ENCODE measurements around the gene IL9.
"Not testable (repeated sequence)": the region's sequence is repeated elsewhere in the genome, so short reads cannot be mapped to it uniquely, and the experiment has no call there.

IL9 gene

GRCh38 chr5:135859641-135860040, 36.0 kb downstream of the IL9 start:
- Histone ChIP-seq H3K27ac (ENCODE audit: insufficient read depth, low read depth, low read length, poor library complexity, severe bottlenecking) (no peak overlapping the region), H3K4me3 (ENCODE audit: insufficient read depth, low read depth, low read length) (no peak overlapping the region), H3K9me3 (ENCODE audit: control insufficient read depth, low read length) (no peaks in the 10 kb centered on the region), H3K4me1 (ENCODE audit: control insufficient read depth, insufficient read depth, low read length) (no peaks in the 10 kb centered on the region), H3K36me3 (ENCODE audit: control insufficient read depth, insufficient read depth, low read length) (no peaks in the 10 kb centered on the region), H3K27me3 (ENCODE audit: control insufficient read depth, insufficient read depth, low read length, poor library complexity, severe bottlenecking) (no peaks in the 10 kb centered on the region)
- 92 to 94% methylated on average over 1 of the region's 1 CpG for WGBS, 2 experiments

GRCh38 chr5:135859186-135859585, 36.5 kb downstream of the IL9 start:
- not testable (repeated sequence) for H3K36me3 ChIP-seq (ENCODE audit: control insufficient read depth, insufficient read depth, low read length); H3K4me1 ChIP-seq (ENCODE audit: control insufficient read depth, insufficient read depth, low read length); H3K9me3 ChIP-seq (ENCODE audit: control insufficient read depth, low read length); H3K27me3 ChIP-seq (ENCODE audit: control insufficient read depth, insufficient read depth, low read length, poor library complexity, severe bottlenecking); H3K27ac ChIP-seq (ENCODE audit: insufficient read depth, low read depth, low read length, poor library complexity, severe bottlenecking); H3K4me3 ChIP-seq (ENCODE audit: insufficient read depth, low read depth, low read length)
- 85% methylated on average over 3 of the region's 3 CpGs for WGBS, 2 experiments

GRCh38 chr5:135857630-135858311, 37.9 kb downstream of the IL9 start:
- H3K27me3 ChIP-seq (ENCODE audit: control insufficient read depth, insufficient read depth, low read length, poor library complexity, severe bottlenecking), result no peaks in the 10 kb centered on the region
- WGBS, 2 experiments, result 93 to 95% methylated on average over 2 of the region's 2 CpGs
- no peaks in the 10 kb centered on the region for H3K9me3 ChIP-seq (ENCODE audit: control insufficient read depth, low read length)
- H3K27ac ChIP-seq (ENCODE audit: insufficient read depth, low read depth, low read length, poor library complexity, severe bottlenecking), result no peak overlapping the region
- no peak overlapping the region for H3K4me3 ChIP-seq (ENCODE audit: insufficient read depth, low read depth, low read length)
- no peaks in the 10 kb centered on the region for H3K36me3 ChIP-seq (ENCODE audit: control insufficient read depth, insufficient read depth, low read length)
- H3K4me1 ChIP-seq (ENCODE audit: control insufficient read depth, insufficient read depth, low read length), result no peaks in the 10 kb centered on the region

GRCh38 chr5:135851915-135852845, 43.5 kb downstream of the IL9 start:
- Histone ChIP-seq H3K9me3 (ENCODE audit: control insufficient read depth, low read length) (no peaks in the 10 kb centered on the region), H3K4me3 (ENCODE audit: insufficient read depth, low read depth, low read length) (no peak overlapping the region), H3K27me3 (ENCODE audit: control insufficient read depth, insufficient read depth, low read length, poor library complexity, severe bottlenecking) (no peaks in the 10 kb centered on the region), H3K27ac (ENCODE audit: insufficient read depth, low read depth, low read length, poor library complexity, severe bottlenecking) (no peak overlapping the region), H3K4me1 (ENCODE audit: control insufficient read depth, insufficient read depth, low read length) (no peaks in the 10 kb centered on the region), H3K36me3 (ENCODE audit: control insufficient read depth, insufficient read depth, low read length) (no peaks in the 10 kb centered on the region)
- 94 to 96% methylated on average over 34 of the region's 34 CpGs for WGBS, 2 experiments

GRCh38 chr5:135851186-135851914, 44.3 kb downstream of the IL9 start:
- Histone ChIP-seq H3K4me3 (ENCODE audit: insufficient read depth, low read depth, low read length) (no peak overlapping the region), H3K9me3 (ENCODE audit: control insufficient read depth, low read length) (no peaks in the 10 kb centered on the region), H3K4me1 (ENCODE audit: control insufficient read depth, insufficient read depth, low read length) (no peaks in the 10 kb centered on the region), H3K27me3 (ENCODE audit: control insufficient read depth, insufficient read depth, low read length, poor library complexity, severe bottlenecking) (no peaks in the 10 kb centered on the region), H3K27ac (ENCODE audit: insufficient read depth, low read depth, low read length, poor library complexity, severe bottlenecking) (no peak overlapping the region), H3K36me3 (ENCODE audit: control insufficient read depth, insufficient read depth, low read length) (no peaks in the 10 kb centered on the region)
- 90 to 91% methylated on average over 24 of the region's 24 CpGs for WGBS, 2 experiments

GRCh38 chr5:135850671-135851070, 45.0 kb downstream of the IL9 start:
- H3K27me3 ChIP-seq (ENCODE audit: control insufficient read depth, insufficient read depth, low read length, poor library complexity, severe bottlenecking), result no peaks in the 10 kb centered on the region
- no peak overlapping the region for H3K27ac ChIP-seq (ENCODE audit: insufficient read depth, low read depth, low read length, poor library complexity, severe bottlenecking)
- WGBS, 2 experiments, result 95 to 96% methylated on average over 6 of the region's 6 CpGs
- no peaks in the 10 kb centered on the region for H3K9me3 ChIP-seq (ENCODE audit: control insufficient read depth, low read length)
- H3K4me1 ChIP-seq (ENCODE audit: control insufficient read depth, insufficient read depth, low read length), result no peaks in the 10 kb centered on the region
- no peak overlapping the region for H3K4me3 ChIP-seq (ENCODE audit: insufficient read depth, low read depth, low read length)
- no peaks in the 10 kb centered on the region for H3K36me3 ChIP-seq (ENCODE audit: control insufficient read depth, insufficient read depth, low read length)

- Histone ChIP-seq H3K4me1 (ENCODE audit: control insufficient read depth, insufficient read depth, low read length) (no peaks in the 10 kb centered on the region), H3K36me3 (ENCODE audit: control insufficient read depth, insufficient read depth, low read length) (no peaks in the 10 kb centered on the region), H3K9me3 (ENCODE audit: control insufficient read depth, low read length) (no peaks in the 10 kb centered on the region), H3K27me3 (ENCODE audit: control insufficient read depth, insufficient read depth, low read length, poor library complexity, severe bottlenecking) (no peaks in the 10 kb centered on the region), H3K27ac (ENCODE audit: insufficient read depth, low read depth, low read length, poor library complexity, severe bottlenecking) (no peak overlapping the region), H3K4me3 (ENCODE audit: insufficient read depth, low read depth, low read length) (no peak overlapping the region)
- 92 to 94% methylated on average over 9 of the region's 9 CpGs for WGBS, 2 experiments
These were observed 45.4 kb downstream of the IL9 start for GRCh38 chr5:135850231-135850630.

- Histone ChIP-seq H3K27ac (ENCODE audit: insufficient read depth, low read depth, low read length, poor library complexity, severe bottlenecking) (no peak overlapping the region), H3K9me3 (ENCODE audit: control insufficient read depth, low read length) (no peaks in the 10 kb centered on the region), H3K4me3 (ENCODE audit: insufficient read depth, low read depth, low read length) (no peak overlapping the region), H3K4me1 (ENCODE audit: control insufficient read depth, insufficient read depth, low read length) (no peaks in the 10 kb centered on the region), H3K27me3 (ENCODE audit: control insufficient read depth, insufficient read depth, low read length, poor library complexity, severe bottlenecking) (no peaks in the 10 kb centered on the region), H3K36me3 (ENCODE audit: control insufficient read depth, insufficient read depth, low read length) (no peaks in the 10 kb centered on the region)
- WGBS, 2 experiments, result 93% methylated on average over 1 of the region's 1 CpG
These were observed 47.7 kb downstream of the IL9 start for GRCh38 chr5:135847976-135848375.

- H3K4me3 ChIP-seq (ENCODE audit: insufficient read depth, low read depth, low read length), result no peak overlapping the region
- H3K27me3 ChIP-seq (ENCODE audit: control insufficient read depth, insufficient read depth, low read length, poor library complexity, severe bottlenecking), result no peaks in the 10 kb centered on the region
- no peaks in the 10 kb centered on the region for H3K36me3 ChIP-seq (ENCODE audit: control insufficient read depth, insufficient read depth, low read length)
- H3K9me3 ChIP-seq (ENCODE audit: control insufficient read depth, low read length), result no peaks in the 10 kb centered on the region
- no peaks in the 10 kb centered on the region for H3K4me1 ChIP-seq (ENCODE audit: control insufficient read depth, insufficient read depth, low read length)
- no peak overlapping the region for H3K27ac ChIP-seq (ENCODE audit: insufficient read depth, low read depth, low read length, poor library complexity, severe bottlenecking)
These were observed 49.3 kb downstream of the IL9 start for GRCh38 chr5:135846311-135846710.
